K562 (cell line): Measurements from ENCODE around the gene RABGAP1L. TPM values are rescaled to one million over a fixed set of nuclear protein-coding genes. Genes with fewer than 3 reads are reported as not detected.

Experiments used
- ARID4B ChIP-seq: sonication (generic); formaldehyde crosslinking; IDR thresholded peaks from 2 replicates; pipeline ENCODE4 v1.8.0; 2022; ENCODE audit warnings: mild to moderate bottlenecking, missing genetic modification reagents
- BRD4 ChIP-seq: fragments of 200-600 bp; sonication (generic); IDR thresholded peaks from 2 replicates; pipeline ENCODE4 v1.6.1; 2017; ENCODE audit warnings: inconsistent platforms
- CTBP1 ChIP-seq: fragments of 450-650 bp; IDR thresholded peaks from 2 replicates; pipeline ENCODE4 v1.6.1; 2016; ENCODE audit warnings: borderline replicate concordance
- MLLT1 ChIP-seq, 2 experiments: fragments of 450-650 bp; IDR thresholded peaks; 2 replicates each; pipeline ENCODE4 v1.6.1; 2016
- NFRKB ChIP-seq: fragments of 450-650 bp; IDR thresholded peaks from 2 replicates; pipeline ENCODE4 v1.6.1; 2016; ENCODE audit warnings: low read depth
- SPI1 ChIP-seq: IDR thresholded peaks from 2 replicates; pipeline ENCODE4 v1.6.1; 2011; ENCODE audit warnings: low read depth, low read length, control low read depth, borderline replicate concordance
- STAT5B ChIP-seq: fragments of 250-450 bp; sonication (Bioruptor Pico); IDR thresholded peaks from 2 replicates; pipeline ENCODE4 v1.8.0; 2021; ENCODE audit warnings: mild to moderate bottlenecking, inconsistent platforms
- TRIM28 ChIP-seq: fragments of 450-650 bp; IDR thresholded peaks from 2 replicates; pipeline ENCODE4 v1.6.1; 2017
- ZC3H4 ChIP-seq: sonication (generic); formaldehyde crosslinking; IDR thresholded peaks from 2 replicates; pipeline ENCODE4 v1.9.0; 2021; ENCODE audit warnings: missing genetic modification reagents, borderline replicate concordance
- ZFP36 ChIP-seq: fragments of 150-350 bp; IDR thresholded peaks from 2 replicates; pipeline ENCODE4 v1.6.1; 2018; ENCODE audit warnings: low read length, low read depth; ENCODE audit not compliant: partially characterized antibody
- ZKSCAN3 ChIP-seq: fragments of 250-450 bp; sonication (Bioruptor Pico); IDR thresholded peaks from 2 replicates; pipeline ENCODE4 v1.4.0; 2020
- ZNF407 ChIP-seq: fragments of 450-650 bp; IDR thresholded peaks from 2 replicates; pipeline ENCODE4 v1.6.1; 2016; ENCODE audit warnings: low read depth
- ZNF408 ChIP-seq: fragments of 250-450 bp; sonication (Bioruptor Pico); IDR thresholded peaks from 2 replicates; pipeline ENCODE4 v1.4.0; 2020; ENCODE audit warnings: low read depth, mild to moderate bottlenecking, moderate library complexity
- ZNF507 ChIP-seq: conservative IDR thresholded peaks from 2 replicates; pipeline ENCODE4 v1.6.1; 2017; ENCODE audit warnings: missing genetic modification characterization, missing compliant biosample characterization
- ZNF695 ChIP-seq: fragments of 450-650 bp; formaldehyde crosslinking; IDR thresholded peaks from 2 replicates; pipeline ENCODE4 v1.4.0; 2020; ENCODE audit warnings: mild to moderate bottlenecking, moderate library complexity
- polyA plus RNA-seq, 8 experiments: library from polyadenylated mRNA; depleted of rRNA in 4 of 8; stranded (reverse) in 5 of 8; unstranded in 3 of 8; fragments of >200 nt; fragmentation: Nextera tagmentation in 2 of 8; fragmentation: Illumina TruSeq in 1 of 8; extraction: Ambion mirVana in 2 of 8; extraction: Trizol in 1 of 8; gene quantifications; 2 replicates each; pipeline versions ENCODE4 v1.2.1 to v1.2.3, GENCODE V29; 2011 to 2014; ENCODE audit warnings: inconsistent platforms in 1 of 8, missing spikeins in 1 of 8
- total RNA-seq, 7 experiments: library from RNA; depleted of rRNA in 6 of 7; stranded (reverse); fragments of >200 nt in 6 of 7; fragmentation: Illumina TruSeq in 2 of 7; extraction: Trizol in 2 of 7; gene quantifications; 2 replicates each; pipeline versions ENCODE4 v1.2.1 to v1.2.3, GENCODE V29; 2011 to 2021; ENCODE audit warnings: low replicate concordance in 1 of 7

The RABGAP1L gene
- total and polyA plus RNA-seq, 9 of the 15 experiments (the other 6 are each of a cell fraction or from before 2014, with no cell fraction given) = 16.5 to 44.9 (median 26.7) TPM

- TF ChIP-seq ARID4B (CRISPR knock-in tag) (no peak), BRD4 (no peak; the same call in 1 of the 2 replicates), ZNF408 (CRISPR knock-in tag) (no peak), SPI1 (no peak), ZNF407 (no peak), ZNF695 (CRISPR knock-in tag) (no peak), MLLT1 (IDR thresholded peaks at IDR 0.05) (peak in 1 of 2 experiments; percentile 47; a peak in 1 of 4 replicates), ZNF507 (tag) (no peak), ZC3H4 (CRISPR knock-in tag) (no peak), TRIM28 (no peak), STAT5B (no peak), CTBP1 (no peak), ZFP36 (no peak), NFRKB (peak; percentile 79; the same call in 1 of the 2 replicates), ZKSCAN3 (no peak)
Measured at GRCh38 chr1:174204697-174205308, 45.5 kb downstream of the RABGAP1L start (continued).
